ENCODE data around the gene SH3BP5L. TPM values are rescaled to one million over a fixed set of nuclear protein-coding genes. Genes with fewer than 3 reads are reported as not detected.

The SH3BP5L gene
- total RNA-seq (2014; rRNA removed; shearing (Covaris generic)) = 29.2 and 36.2 TPM in 2 replicates
- 25.2 and 27.8 TPM in 2 replicates for polyA plus RNA-seq (2015; cell fraction: cytosol; rRNA removed)
- 38.6 and 42.0 TPM in 2 replicates for polyA plus RNA-seq (2015; cell fraction: nucleus; rRNA removed)

GRCh38 chr1:248825909-248826760 is at the start of gene SH3BP5L:
Gene SH3BP5L (minus strand): TSS chr1:248825915. CDS start chr1:248824935, 980 bp downstream.
- DNase-seq (ENCODE audit: low read depth) = peak; percentile 93

DNA sequence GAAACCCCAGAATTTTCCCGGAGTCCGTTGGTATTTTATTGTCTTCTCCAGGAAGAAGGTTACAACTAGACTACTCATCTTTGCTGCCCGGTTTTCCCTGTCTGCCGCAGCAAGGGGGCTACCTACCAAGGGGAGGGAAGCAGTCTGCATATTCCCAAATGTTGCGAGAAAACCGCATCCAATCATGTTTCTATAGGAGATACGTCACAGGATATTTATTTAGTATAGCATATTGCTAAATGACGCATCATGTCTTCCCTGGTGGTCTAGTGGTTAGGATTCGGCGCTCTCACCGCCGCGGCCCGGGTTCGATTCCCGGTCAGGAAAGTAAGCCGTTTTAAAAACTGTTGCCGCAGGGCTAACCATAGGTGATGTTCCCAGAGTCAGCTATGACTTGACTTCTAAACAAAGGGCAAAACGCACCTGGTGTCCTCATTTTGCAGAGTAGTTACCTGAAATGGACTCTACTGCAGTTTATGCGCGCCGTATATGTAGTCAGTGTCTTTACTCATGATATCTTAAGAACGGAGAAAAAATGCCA is 48.3 kb upstream of the SH3BP5L start:
- no peak for DNase-seq (ENCODE audit: low read depth)

GRCh38 chr1:248873409-248873992 is 47.8 kb upstream of the SH3BP5L start:
- DNase-seq (ENCODE audit: low read depth) = peak; percentile 97

DNA sequence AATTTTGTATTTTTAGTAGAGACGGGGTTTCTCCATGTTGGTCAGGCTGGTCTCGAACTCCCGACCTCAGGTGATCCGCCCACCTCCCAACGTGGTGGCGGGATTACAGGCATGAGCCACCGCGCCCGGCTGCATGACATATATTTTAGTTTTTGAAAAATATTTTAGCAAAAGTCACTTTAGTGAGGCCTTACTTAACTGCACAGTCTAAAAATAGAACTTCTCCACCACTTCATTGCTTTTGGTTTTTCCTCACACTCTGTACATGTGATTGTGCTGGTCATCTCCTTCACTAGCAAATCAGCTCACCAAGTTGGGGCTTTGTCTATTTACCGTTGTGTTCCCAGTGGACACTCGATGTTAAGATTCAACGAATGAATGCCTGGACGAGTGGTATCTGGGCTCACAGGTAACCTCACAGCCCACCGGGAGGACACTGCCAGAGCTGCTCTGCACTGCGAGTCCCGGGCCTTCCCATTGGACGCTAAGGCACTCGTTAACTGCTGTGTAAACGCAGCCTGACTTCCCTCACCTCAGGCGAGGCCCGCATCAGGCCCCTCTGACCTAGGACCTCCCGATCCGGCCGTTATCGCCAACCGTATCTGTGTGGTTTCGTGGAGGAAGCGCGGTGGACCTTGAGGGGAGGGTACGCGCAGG is 47.2 kb upstream of the SH3BP5L start:
- peak; percentile 65 for DNase-seq (ENCODE audit: low read depth)

DNA sequence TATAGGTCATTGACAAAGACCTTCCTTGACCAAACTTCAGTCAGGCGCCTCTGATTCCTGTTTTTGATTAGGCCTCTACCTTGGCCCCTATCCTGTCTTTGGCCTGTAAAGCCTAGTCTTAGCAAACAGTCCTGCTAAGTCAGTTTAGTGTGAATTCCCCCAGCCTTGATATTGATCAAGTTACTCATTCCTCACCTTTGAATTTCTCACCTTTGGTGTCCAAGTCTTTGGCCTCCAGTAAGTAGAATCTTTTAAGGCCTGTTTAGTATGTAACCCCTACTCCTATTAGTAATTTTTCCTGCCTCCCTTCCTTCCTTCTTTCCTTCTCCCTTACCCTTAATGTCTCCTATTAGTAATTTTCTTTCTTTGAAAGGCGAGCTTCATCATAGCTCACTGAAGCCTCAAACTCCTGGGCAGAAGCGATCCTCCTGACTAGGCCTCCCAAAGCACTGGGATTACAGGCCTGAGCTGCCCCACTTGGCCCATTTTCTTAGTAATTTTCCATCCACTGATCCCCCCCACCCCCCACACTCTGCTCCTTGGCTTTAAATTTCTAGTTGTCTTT is 46.2 kb upstream of the SH3BP5L start:
- DNase-seq (ENCODE audit: low read depth) = peak; percentile 31

DNA sequence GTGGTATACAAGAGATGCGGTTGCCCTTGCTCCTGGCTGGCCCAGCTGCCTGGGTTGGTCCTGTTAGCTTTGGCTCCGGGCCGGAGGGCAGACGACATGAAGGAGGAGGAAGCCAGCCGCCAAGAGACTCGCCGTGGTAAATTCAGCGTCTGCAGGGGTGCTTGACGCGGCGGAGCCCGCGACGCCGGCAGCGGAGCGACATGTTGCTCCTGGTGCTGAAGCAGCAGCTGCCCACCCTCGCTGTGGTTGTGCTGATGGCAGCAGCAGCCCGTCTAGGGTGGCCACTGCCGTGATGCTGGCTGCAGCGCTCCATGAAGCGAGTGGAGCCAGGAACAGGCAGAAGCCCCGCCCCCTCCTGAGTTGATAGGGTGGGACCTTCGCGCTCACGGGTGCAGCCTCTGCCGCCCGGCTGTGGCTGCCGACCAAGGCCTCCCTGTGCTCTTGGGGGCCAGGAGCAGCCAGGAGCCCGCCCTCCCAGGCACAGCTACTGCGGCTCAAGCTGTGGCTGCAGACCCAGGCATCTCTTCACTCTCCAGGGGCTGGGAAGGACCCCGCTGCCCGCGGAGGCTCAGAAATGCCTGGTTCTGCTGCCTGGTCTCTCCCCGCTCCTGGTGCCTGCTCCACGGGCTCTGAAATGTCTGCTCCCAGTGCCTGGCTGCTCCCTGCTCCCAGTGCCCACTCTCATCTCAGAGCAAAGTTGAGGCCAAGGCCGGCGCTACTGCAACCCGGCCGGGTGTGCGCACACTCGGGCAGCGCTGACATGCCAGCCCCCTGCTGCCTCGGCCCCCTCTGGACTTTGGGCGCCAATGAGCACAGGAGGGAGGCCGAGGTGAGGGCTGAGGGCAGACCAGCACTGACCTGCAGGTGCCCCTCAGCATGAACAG is 37.5 kb upstream of the SH3BP5L start:
- peak; percentile 69 for DNase-seq (ENCODE audit: low read depth)

- no peak for DNase-seq (ENCODE audit: low read depth)
Observed at GRCh38 chr1:248862695-248862997, 36.9 kb upstream of the SH3BP5L start.

DNA sequence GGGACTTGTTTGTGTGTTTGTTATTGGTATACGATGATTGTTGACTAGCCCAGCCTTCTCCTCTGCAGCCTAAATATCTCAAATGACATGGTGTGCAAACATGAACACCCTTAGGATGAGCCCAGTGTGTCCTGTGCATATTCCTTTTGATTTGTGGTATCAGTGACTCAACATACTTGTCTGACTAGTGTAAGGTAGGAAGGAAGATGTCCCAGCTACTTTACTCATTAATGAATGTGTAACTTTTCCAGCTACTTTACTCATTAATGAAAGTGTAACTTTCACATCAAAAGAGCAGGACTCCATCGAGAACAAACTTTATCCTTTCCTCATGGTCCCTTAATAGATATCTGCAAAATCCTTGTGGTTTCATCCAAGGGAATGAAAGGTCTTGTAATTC is 35.9 kb upstream of the SH3BP5L start:
- no peak for DNase-seq (ENCODE audit: low read depth)

GRCh38 chr1:248860007-248860406 is 34.3 kb upstream of the SH3BP5L start:
- DNase-seq (ENCODE audit: low read depth) = no peak

GRCh38 chr1:248858891-248859889 is 33.5 kb upstream of the SH3BP5L start, which contains the start of gene ZNF692:
Gene ZNF692 (minus strand): TSS chr1:248859085. CDS start chr1:248858309, 776 bp downstream.
- DNase-seq (ENCODE audit: low read depth) = peak; percentile 95

DNA sequence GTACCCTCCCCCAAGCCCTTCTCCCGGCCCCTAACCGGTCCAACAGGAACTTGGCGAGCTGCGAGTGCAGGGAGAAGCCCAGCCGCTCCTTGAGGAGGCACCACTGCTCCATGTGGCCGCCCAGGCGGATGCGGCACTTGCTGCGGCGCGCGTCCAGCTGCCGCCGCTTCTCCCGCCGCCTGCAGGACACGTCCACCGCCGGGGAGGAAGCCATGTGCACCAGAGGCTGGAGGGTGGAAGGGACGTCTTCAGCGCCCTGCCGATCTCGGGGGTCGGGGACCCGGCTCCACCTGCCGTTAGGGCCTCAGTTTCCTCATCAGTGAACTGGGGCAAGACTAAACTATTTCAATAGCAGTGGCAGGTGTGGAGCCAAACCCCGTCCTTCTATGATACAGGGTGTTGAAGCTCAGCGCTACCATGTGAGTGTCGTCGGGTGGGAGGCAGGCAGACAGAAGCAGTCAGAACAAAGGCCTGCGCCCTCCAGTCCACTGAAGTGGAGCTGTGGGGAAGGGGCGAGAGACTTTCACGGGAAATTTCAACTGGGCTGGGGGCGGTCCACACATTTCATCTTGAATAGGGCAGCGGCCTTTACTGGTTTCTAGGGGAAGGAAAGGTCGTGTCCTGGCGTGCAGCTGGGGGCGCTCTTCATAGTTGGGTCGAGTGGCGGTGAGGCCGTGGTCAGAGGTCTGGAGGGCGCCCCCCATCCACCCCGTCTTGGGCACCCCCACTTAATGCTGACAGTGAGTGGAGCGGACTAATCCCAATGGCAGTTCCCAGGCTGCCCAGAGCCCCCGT is 32.6 kb upstream of the SH3BP5L start:
- DNase-seq (ENCODE audit: low read depth) = peak; percentile 52

DNA sequence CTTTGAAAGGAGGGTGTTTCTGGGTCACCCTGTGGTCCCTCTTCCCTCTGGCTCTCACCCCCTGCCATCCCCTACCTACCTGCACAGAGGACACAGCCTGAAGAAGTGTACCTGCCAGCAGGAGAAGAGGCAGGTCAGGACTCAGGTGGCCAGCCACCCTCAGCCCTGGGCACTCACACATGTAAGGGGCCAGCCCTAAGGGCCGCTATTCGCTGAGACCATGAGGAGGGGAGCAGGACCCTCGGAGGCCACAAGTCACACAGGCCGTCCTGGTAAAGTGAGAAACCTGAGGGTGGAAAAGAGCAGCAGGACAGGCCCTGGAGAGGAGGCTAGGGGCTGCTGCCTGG is 32.0 kb upstream of the SH3BP5L start:
- no peak for DNase-seq (ENCODE audit: low read depth)

DNA sequence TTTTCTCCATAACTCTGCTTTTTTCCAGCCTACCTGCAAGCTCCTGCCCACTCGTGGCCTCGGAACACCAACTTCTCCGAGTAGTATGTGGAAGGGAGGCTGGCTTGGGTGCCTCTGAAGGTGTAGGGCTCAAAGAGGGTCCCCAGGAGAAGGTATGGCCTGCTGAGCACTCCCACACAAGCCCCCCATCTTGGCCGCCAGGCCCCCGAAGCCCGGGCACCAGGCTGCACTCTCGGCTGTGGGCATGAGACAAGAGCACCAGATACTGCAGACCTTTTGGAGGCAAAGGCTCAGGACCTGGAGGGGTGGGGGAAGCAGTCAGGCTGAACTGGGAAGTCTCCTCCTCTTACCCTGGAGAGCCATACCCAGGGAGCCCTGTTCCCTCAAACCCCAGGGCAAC is 31.5 kb upstream of the SH3BP5L start:
- DNase-seq (ENCODE audit: low read depth) = no peak

GRCh38 chr1:248856176-248856575 is 30.5 kb upstream of the SH3BP5L start:
- no peak for DNase-seq (ENCODE audit: low read depth)

DNA sequence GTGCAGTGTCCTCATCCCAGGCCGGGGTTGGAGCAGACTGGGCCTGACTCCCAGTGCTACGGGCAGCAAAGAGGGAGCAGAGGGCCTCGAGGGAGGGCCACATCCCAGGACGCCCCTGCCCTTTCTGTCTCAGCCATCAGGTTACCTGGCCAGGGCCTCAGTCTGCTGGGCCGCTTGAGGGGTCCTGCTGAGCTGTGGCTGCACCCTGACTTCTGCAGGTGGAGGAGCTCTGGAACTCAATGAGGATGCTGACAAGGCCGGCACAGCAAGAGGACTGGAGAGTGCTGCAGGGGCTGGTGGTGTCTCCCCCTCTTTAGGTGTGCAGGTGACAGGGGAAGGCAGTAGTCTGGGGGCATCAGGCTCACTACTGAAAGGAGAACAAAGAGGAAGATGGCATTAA is 29.9 kb upstream of the SH3BP5L start:
- no peak for DNase-seq (ENCODE audit: low read depth)

DNA sequence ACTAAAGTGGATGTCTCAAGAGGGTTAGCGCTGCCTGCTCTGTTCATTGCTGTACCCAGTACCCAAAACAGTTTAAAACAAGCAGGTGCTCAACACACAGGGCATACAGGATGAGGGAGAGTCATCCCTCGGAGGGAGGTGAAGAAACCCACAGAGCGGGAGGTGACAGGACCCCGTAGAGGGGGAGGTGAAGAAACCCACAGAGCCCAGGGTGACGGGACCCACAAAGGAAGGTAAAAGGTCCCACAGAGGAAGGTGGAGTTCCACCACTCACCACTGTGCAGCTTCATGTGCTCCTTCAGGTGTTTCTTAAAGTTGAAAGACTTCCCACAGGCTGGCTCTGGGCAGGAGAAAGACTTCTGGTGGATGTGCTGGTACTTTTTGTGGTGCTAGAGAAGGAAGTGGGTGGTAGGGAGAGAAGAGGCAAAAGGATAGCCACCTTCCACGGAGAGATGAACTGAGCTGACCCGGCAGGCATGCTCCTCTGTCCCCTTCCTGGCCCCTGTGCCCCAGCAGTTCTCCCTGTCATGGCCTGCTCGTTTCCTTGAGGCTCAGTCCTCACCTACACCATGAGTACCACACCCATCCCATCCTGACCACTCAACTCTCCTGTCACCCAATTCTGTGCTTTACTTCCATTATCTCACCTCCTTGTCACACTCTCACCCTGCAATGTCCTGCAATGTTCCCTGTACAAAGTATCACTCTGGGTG is 28.1 kb upstream of the SH3BP5L start:
- DNase-seq (ENCODE audit: low read depth) = no peak

GRCh38 chr1:248852481-248853405 is 27.0 kb upstream of the SH3BP5L start:
- DNase-seq (ENCODE audit: low read depth) = no peak

Data from HT1080 (cell line).